IMR-90 (cell line): ENCODE data around the gene SLC4A3. TPM values are rescaled to one million over a fixed set of nuclear protein-coding genes. Genes with fewer than 3 reads are reported as not detected.

Experiments
- ATAC-seq: fragments of 200-7000 bp; cut with Tn5 transposase; 2 replicates; pipeline ENCODE4 v1.9.1; 2020; ENCODE audit warnings: low read depth, mild to moderate bottlenecking, moderate library complexity
- BruUV-seq: library from RNA; stranded (reverse); fragments of 400-500 nt; replicated peaks from 2 replicates; lab custom pipeline; 2021; lab: Mats Ljungman, UMichigan
- CTCF ChIA-PET: fragments of 300-600 bp; formaldehyde crosslinking; extraction: SDS; loops from one replicate; lab custom pipeline; 2021; ENCODE audit warnings: antibody characterized with exemption; lab: Yijun Ruan, JAX
- POLR2A ChIA-PET: fragments of 300-600 bp; sonication (Branson Sonifier 250); formaldehyde crosslinking; loops from one replicate; lab custom pipeline; 2022; ENCODE audit warnings: antibody characterized with exemption; ENCODE audit not compliant: unreplicated experiment; lab: Charles Lee
- DNase-seq: peaks from one replicate; pipeline ENCODE4 v3.0.0; 2013
- H2AFZ ChIP-seq: replicated peaks from 2 replicates; pipeline ENCODE3; 2013; ENCODE audit warnings: low read length, mild to moderate bottlenecking; ENCODE audit not compliant: poor library complexity
- H2AK5ac ChIP-seq: 2 replicates; pipeline ENCODE4 v1.6.1; 2013; ENCODE audit warnings: low read depth, low read length, inconsistent platforms
- H2AK9ac ChIP-seq: replicated peaks from 2 replicates; pipeline ENCODE3; 2013; ENCODE audit warnings: mild to moderate bottlenecking, low read depth, low read length, moderate library complexity; ENCODE audit not compliant: poor library complexity
- H2BK120ac ChIP-seq: 2 replicates; pipeline ENCODE4 v1.6.1; 2013; ENCODE audit warnings: low read depth, low read length, inconsistent platforms
- H2BK15ac ChIP-seq: 3 replicates; pipeline ENCODE4 v1.6.1; 2013; ENCODE audit warnings: low read depth, low read length, inconsistent platforms
- H2BK20ac ChIP-seq: 2 replicates; pipeline ENCODE4 v1.6.1; 2013; ENCODE audit warnings: low read depth, mild to moderate bottlenecking, inconsistent platforms, low read length, moderate library complexity
- H2BK5ac ChIP-seq: 2 replicates; pipeline ENCODE4 v1.6.1; 2013; ENCODE audit warnings: mild to moderate bottlenecking, low read depth, low read length, inconsistent platforms; ENCODE audit not compliant: poor library complexity, severe bottlenecking
- H3K14ac ChIP-seq: replicated peaks from 2 replicates; pipeline ENCODE4 v1.6.1; 2013; ENCODE audit warnings: low read depth, low read length, inconsistent platforms
- H3K18ac ChIP-seq: 2 replicates; pipeline ENCODE4 v1.6.1; 2013; ENCODE audit warnings: low read depth, low read length, control low read depth
- H3K23ac ChIP-seq: 2 replicates; pipeline ENCODE4 v1.6.1; 2013; ENCODE audit warnings: low read depth, low read length, inconsistent platforms
- H3K27ac ChIP-seq: 2 replicates; pipeline ENCODE4 v1.5.1; 2013; ENCODE audit warnings: mild to moderate bottlenecking, control low read depth, low read length; ENCODE audit not compliant: insufficient read depth
- H3K27me3 ChIP-seq: 2 replicates; pipeline ENCODE4 v1.6.1; 2013; ENCODE audit warnings: low read length; ENCODE audit not compliant: control insufficient read depth, insufficient read depth
- H3K36me3 ChIP-seq: 2 replicates; pipeline ENCODE4 v1.6.1; 2013; ENCODE audit warnings: low read length, mixed read lengths; ENCODE audit not compliant: control insufficient read depth, insufficient read depth
- H3K4ac ChIP-seq: 2 replicates; pipeline ENCODE4 v1.6.1; 2013; ENCODE audit warnings: low read depth, low read length, inconsistent platforms
- H3K4me1 ChIP-seq: 2 replicates; pipeline ENCODE4 v1.6.1; 2013; ENCODE audit warnings: low read length, mixed read lengths; ENCODE audit not compliant: control insufficient read depth, insufficient read depth
- H3K4me2 ChIP-seq: 2 replicates; pipeline ENCODE4 v1.6.1; 2013; ENCODE audit warnings: low read depth, mild to moderate bottlenecking, control low read depth, low read length, moderate library complexity
- H3K4me3 ChIP-seq: 2 replicates; pipeline ENCODE4 v1.5.1; 2013; ENCODE audit warnings: low read depth, mild to moderate bottlenecking, control low read depth, low read length, moderate library complexity; ENCODE audit not compliant: insufficient read depth
- H3K56ac ChIP-seq: 2 replicates; pipeline ENCODE4 v1.6.1; 2013; ENCODE audit warnings: low read length, inconsistent platforms; ENCODE audit not compliant: insufficient read depth; ENCODE audit errors: extremely low read depth
- H3K79me1 ChIP-seq, 2 experiments: 2 replicates each; pipeline ENCODE4 v1.6.1; 2013; ENCODE audit warnings: low read length in 2 of 2, inconsistent platforms in 1 of 2, low read depth in 1 of 2
- H3K9ac ChIP-seq: 2 replicates; pipeline ENCODE4 v1.6.1; 2013; ENCODE audit warnings: low read depth, low read length, control low read depth
- H3K9me1 ChIP-seq: 2 replicates; pipeline ENCODE4 v1.6.1; 2013; ENCODE audit warnings: low read length, inconsistent platforms; ENCODE audit not compliant: insufficient read depth
- H3K9me3 ChIP-seq: 2 replicates; pipeline ENCODE4 v1.6.1; 2013; ENCODE audit warnings: low read length; ENCODE audit not compliant: control insufficient read depth, insufficient read depth
- H4K20me1 ChIP-seq: 2 replicates; pipeline ENCODE4 v1.6.1; 2013; ENCODE audit warnings: low read length, inconsistent platforms; ENCODE audit not compliant: insufficient read depth
- H4K5ac ChIP-seq: 2 replicates; pipeline ENCODE4 v1.6.1; 2013; ENCODE audit warnings: mild to moderate bottlenecking, low read depth, low read length, control low read depth
- H4K8ac ChIP-seq, 2 experiments: 2 replicates each; pipeline ENCODE4 v1.6.1; 2013; ENCODE audit warnings: low read depth in 2 of 2, low read length in 2 of 2, control low read depth in 1 of 2, inconsistent platforms in 1 of 2
- H4K91ac ChIP-seq: 2 replicates; pipeline ENCODE4 v1.6.1; 2013; ENCODE audit warnings: low read depth, low read length, inconsistent platforms; ENCODE audit not compliant: insufficient read depth
- BHLHE40 ChIP-seq: fragments of 150-350 bp; IDR thresholded peaks from 2 replicates; pipeline ENCODE4 v1.6.1; 2016; ENCODE audit warnings: mild to moderate bottlenecking, low read depth, low read length
- CEBPB ChIP-seq: IDR thresholded peaks from 2 replicates; pipeline ENCODE4 v1.6.1; 2012; ENCODE audit warnings: low read depth, low read length, improper control_type of control experiment
- ELK1 ChIP-seq: fragments of 150-350 bp; IDR thresholded peaks from 2 replicates; pipeline ENCODE4 v1.6.1; 2016; ENCODE audit warnings: low read depth, mild to moderate bottlenecking, low read length, moderate library complexity, borderline replicate concordance
- FOS ChIP-seq: fragments of 150-350 bp; IDR thresholded peaks from 2 replicates; pipeline ENCODE4 v1.6.1; 2016; ENCODE audit warnings: low read depth, low read length
- POLR2A ChIP-seq: IDR thresholded peaks from 2 replicates; pipeline ENCODE4 v1.6.1; 2012; ENCODE audit warnings: mild to moderate bottlenecking, low read depth, low read length
- RAD21 ChIP-seq: IDR thresholded peaks from 2 replicates; pipeline ENCODE4 v1.6.1; 2012; ENCODE audit warnings: low read length, improper control_type of control experiment
- RCOR1 ChIP-seq: IDR thresholded peaks from 2 replicates; pipeline ENCODE4 v1.6.1; 2012; ENCODE audit warnings: mild to moderate bottlenecking, low read length, improper control_type of control experiment; ENCODE audit not compliant: insufficient replicate concordance
- SMC3 ChIP-seq: fragments of 150-350 bp; IDR thresholded peaks from 2 replicates; pipeline ENCODE4 v1.6.1; 2016; ENCODE audit warnings: low read depth, mild to moderate bottlenecking, antibody characterized with exemption, low read length, moderate library complexity
- WGBS, 2 experiments: methylation state at CpG; one replicate each; pipeline versions ENCODE4 v1.1.5 to v1.1.7; 2013; ENCODE audit warnings: missing lambda C conversion rate in 2 of 2; ENCODE audit not compliant: insufficient read length in 1 of 2; ENCODE audit errors: extremely low coverage in 2 of 2; 5-methylcytosine and 5-hydroxymethylcytosine counted together
- dilution Hi-C: fragments of 300-500 bp; cut with HindIII; formaldehyde crosslinking; loops from one replicate; pipeline ENCODE4 v1.14.3; 2018; ENCODE audit warnings: low sequenced_read_pairs; ENCODE audit not compliant: unreplicated experiment
- in situ Hi-C: fragments of 300-500 bp; cut with MboI; formaldehyde crosslinking; loops from 3 replicates; pipeline ENCODE4 v1.14.3; 2019; ENCODE audit warnings: low sequenced_read_pairs, inconsistent platforms, mixed read lengths
- intact Hi-C: fragments of 100-400 bp; cut with micrococcal nuclease; formaldehyde crosslinking; loops from 2 replicates; pipeline ENCODE4 v1.10.0; 2022
- polyA plus RNA-seq, 3 experiments: library from polyadenylated mRNA; depleted of rRNA; stranded (reverse); fragments of >200 nt; gene quantifications; 2 replicates each; pipeline ENCODE4 v1.2.3, GENCODE V29; 2012; ENCODE audit warnings: low replicate concordance in 1 of 3
- total RNA-seq: library from RNA; depleted of rRNA; stranded (reverse); fragments of >200 nt; gene quantifications from 2 replicates; pipeline ENCODE4 v1.2.3, GENCODE V29; 2012

The SLC4A3 gene
- total and polyA plus RNA-seq, 2 of the 4 experiments (the other 2 are of a cell fraction): 0.90 to 6.1 TPM

- H4K8ac ChIP-seq: no peak overlapping the region
- H3K4me1 ChIP-seq: no peaks in the 10 kb centered on the region
- no peak overlapping the region for H3K56ac ChIP-seq
- ChIA-PET POLR2A (no interaction called here), CTCF (no interaction called here)
- no peak overlapping the region for H3K4me3 ChIP-seq
- H3K18ac ChIP-seq: no peak overlapping the region
- no peak overlapping the region for H3K14ac ChIP-seq
- H3K79me1 ChIP-seq: no peaks in the 10 kb centered on the region
- H4K5ac ChIP-seq: no peak overlapping the region
- no peaks in the 10 kb centered on the region for H3K9me1 ChIP-seq
- ATAC-seq: no peak
- no peak overlapping the region for H2BK20ac ChIP-seq
- H3K27ac ChIP-seq: no peak overlapping the region
- H3K4ac ChIP-seq: no peak overlapping the region
- BruUV-seq: no TSS peak
- H3K9ac ChIP-seq: no peak overlapping the region
- H2BK15ac ChIP-seq: no peak overlapping the region
- no peak overlapping the region for H4K91ac ChIP-seq
- DNase-seq: no peak
- no peak overlapping the region for H2BK120ac ChIP-seq
- no peak overlapping the region for H2BK5ac ChIP-seq
- 79% methylated on average over 6 of the region's 12 CpGs; no CpG with 5 or more reads in 1 of the 2 experiments for WGBS, 2 experiments
- H3K4me2 ChIP-seq: no peak overlapping the region
- H3K27me3 ChIP-seq: no peaks in the 10 kb centered on the region
- no peak overlapping the region for H2AK5ac ChIP-seq
- no peak for TF ChIP-seq SMC3
- peak; percentile 64 for TF ChIP-seq CEBPB
- no peak for TF ChIP-seq ELK1
- no peak for TF ChIP-seq RCOR1
- TF ChIP-seq FOS: no peak
- no peak for TF ChIP-seq BHLHE40
- no peak for TF ChIP-seq POLR2A
- no peak for TF ChIP-seq RAD21
- in situ Hi-C loops: no loop called here
- no peak overlapping the region for H2AK9ac ChIP-seq
- intact Hi-C loops: no loop called here
- peaks cover 52% of the 10 kb centered on the region for H3K36me3 ChIP-seq
- H3K9me3 ChIP-seq: no peaks in the 10 kb centered on the region
- dilution Hi-C loops: no loop called here
- no peak overlapping the region for H3K23ac ChIP-seq
- H2AFZ ChIP-seq: no peak overlapping the region
- no peaks in the 10 kb centered on the region for H4K20me1 ChIP-seq
These were observed 15.4 kb upstream of the SLC4A3 start for GRCh38 chr2:219611866-219612576.
